Activated naive CD8-positive, alpha-beta T cell treated with anti-CD3 and anti-CD28 coated beads, Interleukin-2, amount 10 ng/mL, durations not matched to agents 7 days and 5 days (primary cell): ENCODE results near the gene ALDH1A1. TPM values are rescaled to one million over a fixed set of nuclear protein-coding genes. Genes with fewer than 3 reads are reported as not detected.

Source experiments
- ATAC-seq: fragments of 150-1000 bp; cut with Tn5 transposase; one replicate; pipeline ENCODE4 v1.10.0; 2021; ENCODE audit warnings: low read depth, moderate library complexity
- POLR2A ChIA-PET: fragments of 350-600 bp; sonication (Branson Sonifier 250); formaldehyde crosslinking; loops from one replicate; lab custom pipeline; 2021; ENCODE audit warnings: antibody characterized with exemption; lab: Charles Lee
- DNase-seq: peaks from one replicate; pipeline ENCODE4 v3.0.0; 2021
- H3K27ac Mint-ChIP-seq: one replicate; pipeline ENCODE4 v1.8.0; 2022; ENCODE audit warnings: mild to moderate bottlenecking, mixed read lengths
- H3K27me3 Mint-ChIP-seq: one replicate; pipeline ENCODE4 v1.8.0; 2022; ENCODE audit warnings: mild to moderate bottlenecking, moderate library complexity, mixed read lengths
- H3K36me3 Mint-ChIP-seq: one replicate; pipeline ENCODE4 v1.8.0; 2021; ENCODE audit warnings: mild to moderate bottlenecking, mixed read lengths
- H3K4me1 Mint-ChIP-seq: one replicate; pipeline ENCODE4 v1.8.0; 2021; ENCODE audit warnings: mixed read lengths
- H3K4me3 Mint-ChIP-seq: one replicate; pipeline ENCODE4 v1.8.0; 2022; ENCODE audit warnings: mild to moderate bottlenecking, moderate library complexity, mixed read lengths
- H3K9me3 Mint-ChIP-seq: one replicate; pipeline ENCODE4 v1.8.0; 2021; ENCODE audit warnings: mixed read lengths
- total RNA-seq, 2 experiments: library from RNA; stranded (reverse); gene quantifications; one replicate each; pipeline ENCODE4 v1.2.3, GENCODE V29; 2021

Gene ALDH1A1
- total RNA-seq, 2 experiments from 2014 or later = 0.69 to 1.3 TPM

GRCh38 chr9:72855890-72856523, 96.8 kb downstream of the ALDH1A1 start:
- Mint-ChIP-seq H3K27me3 (no peaks in the 10 kb centered on the region), H3K9me3 (no peaks in the 10 kb centered on the region), H3K4me1 (no peaks in the 10 kb centered on the region), H3K27ac (no peak overlapping the region), H3K4me3 (no peak overlapping the region), H3K36me3 (no peaks in the 10 kb centered on the region)
- DNase-seq = no peak
- POLR2A ChIA-PET = no interaction called here
- ATAC-seq = no peak

GRCh38 chr9:72855321-72855720, 97.5 kb downstream of the ALDH1A1 start:
- Mint-ChIP-seq H3K9me3 (no peaks in the 10 kb centered on the region), H3K27ac (no peak overlapping the region), H3K4me1 (no peaks in the 10 kb centered on the region), H3K36me3 (no peaks in the 10 kb centered on the region), H3K4me3 (no peak overlapping the region), H3K27me3 (no peaks in the 10 kb centered on the region)
- DNase-seq = no peak
- ATAC-seq = no peak
- POLR2A ChIA-PET = no interaction called here

Other genes with a start within 250 kb of the ALDH1A1 start
- gene ANXA1, start 198.8 kb upstream of the ALDH1A1 start, total RNA-seq = 100 to 1,000 TPM; 171 to 187 TPM